Trophoblast cell (in vitro differentiated cells and primary cell): ENCODE data around the gene FAM222B.

Experiments
- DNase-seq, 2 donors: peaks; one replicate each; pipeline ENCODE4 v3.0.0-alpha.2; 2016
- H2AFZ ChIP-seq: 2 replicates; pipeline ENCODE4 v1.6.1; 2013; ENCODE audit warnings: low read length, moderate library complexity, mild to moderate bottlenecking; ENCODE audit not compliant: insufficient read depth, poor library complexity
- H2AK5ac ChIP-seq: 2 replicates; pipeline ENCODE4 v1.6.1; 2013; ENCODE audit warnings: mild to moderate bottlenecking, low read length
- H2BK120ac ChIP-seq: 2 replicates; pipeline ENCODE4 v1.6.1; 2013; ENCODE audit warnings: low read length, mild to moderate bottlenecking, moderate library complexity; ENCODE audit not compliant: insufficient read depth, poor library complexity
- H2BK12ac ChIP-seq: 2 replicates; pipeline ENCODE4 v1.6.1; 2013; ENCODE audit warnings: mild to moderate bottlenecking, low read length, moderate library complexity
- H2BK5ac ChIP-seq: 2 replicates; pipeline ENCODE4 v1.6.1; 2013; ENCODE audit warnings: low read length, low read depth, moderate library complexity, mild to moderate bottlenecking; ENCODE audit not compliant: poor library complexity
- H3K14ac ChIP-seq: 2 replicates; pipeline ENCODE4 v1.6.1; 2013; ENCODE audit warnings: mild to moderate bottlenecking, low read length
- H3K18ac ChIP-seq: 2 replicates; pipeline ENCODE4 v1.6.1; 2013; ENCODE audit warnings: mild to moderate bottlenecking, low read length
- H3K23ac ChIP-seq: 2 replicates; pipeline ENCODE4 v1.6.1; 2013; ENCODE audit warnings: low read length
- H3K27ac ChIP-seq: 2 replicates; pipeline ENCODE4 v1.5.1; 2013; ENCODE audit warnings: low read depth, mild to moderate bottlenecking, inconsistent platforms, low read length, moderate library complexity
- H3K27me3 ChIP-seq: 2 replicates; pipeline ENCODE4 v1.6.1; 2013; ENCODE audit warnings: inconsistent platforms, mild to moderate bottlenecking, low read length, moderate library complexity; ENCODE audit not compliant: insufficient read depth
- H3K36me3 ChIP-seq, 2 experiments: 1 replicate in 1 of 2; 2 replicates in 1 of 2; pipeline ENCODE4 v1.6.1; 2013; ENCODE audit warnings: low read length in 2 of 2, mild to moderate bottlenecking in 2 of 2, moderate library complexity in 1 of 2; ENCODE audit not compliant: insufficient read depth in 2 of 2, control insufficient read depth in 1 of 2
- H3K4ac ChIP-seq: 2 replicates; pipeline ENCODE4 v1.6.1; 2013; ENCODE audit warnings: low read depth, mild to moderate bottlenecking, low read length, moderate library complexity
- H3K4me1 ChIP-seq, 2 experiments: 1 replicate in 1 of 2; 2 replicates in 1 of 2; pipeline ENCODE4 v1.6.1; 2013; ENCODE audit warnings: low read length in 2 of 2, mild to moderate bottlenecking in 2 of 2, moderate library complexity in 1 of 2; ENCODE audit not compliant: insufficient read depth in 2 of 2, control insufficient read depth in 1 of 2
- H3K4me2 ChIP-seq: 2 replicates; pipeline ENCODE4 v1.6.1; 2013; ENCODE audit warnings: inconsistent platforms, mild to moderate bottlenecking, low read length, moderate library complexity
- H3K4me3 ChIP-seq: 2 replicates; pipeline ENCODE4 v1.5.1; 2013; ENCODE audit warnings: mild to moderate bottlenecking, low read depth, low read length, inconsistent platforms
- H3K79me1 ChIP-seq: one replicate; pipeline ENCODE4 v1.6.1; 2013; ENCODE audit warnings: low read length
- H3K79me2 ChIP-seq: 2 replicates; pipeline ENCODE4 v1.6.1; 2013; ENCODE audit warnings: low read length, mild to moderate bottlenecking; ENCODE audit not compliant: control insufficient read depth, insufficient read depth, poor library complexity
- H3K9ac ChIP-seq: 2 replicates; pipeline ENCODE4 v1.6.1; 2013; ENCODE audit warnings: mild to moderate bottlenecking, low read length
- H3K9me3 ChIP-seq: 2 replicates; pipeline ENCODE4 v1.6.1; 2013; ENCODE audit warnings: low read depth, mild to moderate bottlenecking, control low read depth, inconsistent platforms, low read length; ENCODE audit not compliant: insufficient read depth
- H4K12ac ChIP-seq: 2 replicates; pipeline ENCODE4 v1.6.1; 2013; ENCODE audit warnings: low read depth, mild to moderate bottlenecking, low read length, moderate library complexity
- H4K8ac ChIP-seq: 2 replicates; pipeline ENCODE4 v1.6.1; 2013; ENCODE audit warnings: low read depth, mild to moderate bottlenecking, low read length, moderate library complexity
- H4K91ac ChIP-seq: one replicate; pipeline ENCODE4 v1.6.1; 2013; ENCODE audit warnings: low read depth, mild to moderate bottlenecking, low read length, moderate library complexity
- WGBS: extraction: QIAGEN DNeasy Blood & Tissue Kit; methylation state at CpG from one replicate; pipeline ENCODE4 v1.1.7; 2013; ENCODE audit warnings: missing lambda C conversion rate; ENCODE audit not compliant: insufficient read length, insufficient coverage; ENCODE audit errors: extremely low coverage; 5-methylcytosine and 5-hydroxymethylcytosine counted together

Gene FAM222B

GRCh38 chr17:28745786-28746411, 96.7 kb downstream of the FAM222B start:
- Histone ChIP-seq H3K9me3 (peaks cover 2% of the 10 kb centered on the region), H4K91ac (peak overlapping the region; percentile 99), H3K27me3 (no peaks in the 10 kb centered on the region), H2AK5ac (peak overlapping the region; percentile 89), H3K9ac (peak overlapping the region; percentile 59), H3K4ac (peak overlapping the region; percentile 99), H2BK120ac (peak overlapping the region; percentile 95), H4K12ac (peak overlapping the region; percentile 34), H3K4me2 (peak overlapping the region; percentile 66), H3K4me1 (peaks cover 32 to 41% of the 10 kb centered on the region in 2 experiments), H2BK12ac (peak overlapping the region; percentile 83), H3K23ac (no peak overlapping the region), H3K27ac (peak overlapping the region; percentile 100), H3K4me3 (peak overlapping the region; percentile 96), H2AFZ (peak overlapping the region; percentile 37), H3K36me3 (peaks cover 46 to 59% of the 10 kb centered on the region in 2 experiments), H3K14ac (peak overlapping the region; percentile 90), H3K18ac (peak overlapping the region; percentile 96), H4K8ac (peak overlapping the region; percentile 75), H3K79me1 (peaks cover 51% of the 10 kb centered on the region), H3K79me2 (peaks cover 35% of the 10 kb centered on the region), H2BK5ac (peak overlapping the region; percentile 95)
- WGBS = no CpG with 5 or more reads among the region's 4 CpGs
- peak; percentile 98 for DNase-seq

- peaks cover 5% of the 10 kb centered on the region for H3K9me3 ChIP-seq
- H3K4ac ChIP-seq = peak overlapping the region; percentile 99
- H3K4me2 ChIP-seq = peak overlapping the region; percentile 66
- no peaks in the 10 kb centered on the region for H3K27me3 ChIP-seq
- peak; percentile 48 to 54 for DNase-seq
- H3K36me3 ChIP-seq = peaks cover 43 to 51% of the 10 kb centered on the region in 2 experiments
- H3K4me3 ChIP-seq = peak overlapping the region; percentile 96
- H4K8ac ChIP-seq = peak overlapping the region; percentile 92
- peak overlapping the region; percentile 98 for H2AK5ac ChIP-seq
- H2BK5ac ChIP-seq = peak overlapping the region; percentile 96
- H2BK12ac ChIP-seq = peak overlapping the region; percentile 83
- WGBS = no CpG with 5 or more reads among the region's 31 CpGs
- peak overlapping the region; percentile 99 for H4K91ac ChIP-seq
- H4K12ac ChIP-seq = peak overlapping the region; percentile 79
- peak overlapping the region; percentile 98 for H2BK120ac ChIP-seq
- peaks cover 51% of the 10 kb centered on the region for H3K79me1 ChIP-seq
- peak overlapping the region; percentile 98 for H3K14ac ChIP-seq
- H3K79me2 ChIP-seq = peaks cover 35% of the 10 kb centered on the region
- peak overlapping the region; percentile 100 for H3K27ac ChIP-seq
- H3K4me1 ChIP-seq = peaks cover 32 to 41% of the 10 kb centered on the region in 2 experiments
- peak overlapping the region; percentile 76 for H3K23ac ChIP-seq
- H3K18ac ChIP-seq = peak overlapping the region; percentile 97
- peak overlapping the region; percentile 71 for H2AFZ ChIP-seq
- H3K9ac ChIP-seq = peak overlapping the region; percentile 98
These were observed 97.4 kb downstream of the FAM222B start for GRCh38 chr17:28744972-28745785.

- Histone ChIP-seq H3K27ac (peak overlapping the region; percentile 100), H4K91ac (peak overlapping the region; percentile 99), H3K27me3 (no peaks in the 10 kb centered on the region), H3K23ac (peak overlapping the region; percentile 76), H2AK5ac (peak overlapping the region; percentile 98), H2BK5ac (peak overlapping the region; percentile 99), H3K79me2 (peaks cover 35% of the 10 kb centered on the region), H2BK120ac (peak overlapping the region; percentile 98), H3K4me3 (peak overlapping the region; percentile 96), H3K79me1 (peaks cover 51% of the 10 kb centered on the region), H3K14ac (peak overlapping the region; percentile 99), H3K36me3 (peaks cover 37 to 44% of the 10 kb centered on the region in 2 experiments), H4K8ac (peak overlapping the region; percentile 92), H3K4me2 (peak overlapping the region; percentile 66), H3K9me3 (peaks cover 5% of the 10 kb centered on the region), H2AFZ (peak overlapping the region; percentile 92), H3K4me1 (peaks cover 32 to 41% of the 10 kb centered on the region in 2 experiments), H3K18ac (peak overlapping the region; percentile 97), H2BK12ac (peak overlapping the region; percentile 47), H4K12ac (peak overlapping the region; percentile 97), H3K4ac (peak overlapping the region; percentile 99), H3K9ac (peak overlapping the region; percentile 98)
- no CpG with 5 or more reads among the region's 61 CpGs for WGBS
- DNase-seq = peak; percentile 38 to 75
These were observed 98.3 kb downstream of the FAM222B start for GRCh38 chr17:28744104-28744971.
